Chondrocyte (in vitro differentiated cells): Measurements from ENCODE around the gene RALGPS2. TPM values are rescaled to one million over a fixed set of nuclear protein-coding genes. Genes with fewer than 3 reads are reported as not detected.
A peak's percentile ranks its signal among the peaks of the same experiment; 100 is the strongest.

Source experiments
- DNase-seq: peaks from one replicate; pipeline ENCODE4 v3.0.0; 2021; ENCODE audit warnings: mixed read lengths, low spot score
- H3K27ac Mint-ChIP-seq: one replicate; pipeline ENCODE4 v1.8.0; 2021; ENCODE audit warnings: mild to moderate bottlenecking, moderate library complexity, mixed read lengths; ENCODE audit not compliant: unreplicated experiment
- H3K27me3 Mint-ChIP-seq: 2 replicates; pipeline ENCODE4 v1.8.0; 2021; ENCODE audit warnings: low read depth, mixed read lengths
- H3K36me3 Mint-ChIP-seq: 2 replicates; pipeline ENCODE4 v1.8.0; 2021; ENCODE audit warnings: low read depth, mixed read lengths
- H3K4me1 Mint-ChIP-seq: 2 replicates; pipeline ENCODE4 v1.8.0; 2021; ENCODE audit warnings: low read depth, mild to moderate bottlenecking, mixed read lengths
- H3K4me3 Mint-ChIP-seq: one replicate; pipeline ENCODE4 v1.8.0; 2021; ENCODE audit warnings: mild to moderate bottlenecking, moderate library complexity, mixed read lengths; ENCODE audit not compliant: unreplicated experiment
- H3K9me3 Mint-ChIP-seq: 2 replicates; pipeline ENCODE4 v1.8.0; 2021; ENCODE audit warnings: low read depth, mixed read lengths
- total RNA-seq: library from RNA; stranded (reverse); gene quantifications from 3 replicates; pipeline ENCODE4 v1.2.1, GENCODE V29; 2021
- TF ChIP-seq, protein P1 (sequence below): fragments of 200-600 bp; sonication (generic); IDR thresholded peaks from 2 replicates; pipeline ENCODE4 v1.5.0; 2021; ENCODE audit warnings: antibody characterized with exemption, mild to moderate bottlenecking, moderate library complexity

The RALGPS2 gene
- total RNA-seq, 1 donor from 2014 or later: 10.0 TPM

- TF ChIP-seq, protein P1, sequence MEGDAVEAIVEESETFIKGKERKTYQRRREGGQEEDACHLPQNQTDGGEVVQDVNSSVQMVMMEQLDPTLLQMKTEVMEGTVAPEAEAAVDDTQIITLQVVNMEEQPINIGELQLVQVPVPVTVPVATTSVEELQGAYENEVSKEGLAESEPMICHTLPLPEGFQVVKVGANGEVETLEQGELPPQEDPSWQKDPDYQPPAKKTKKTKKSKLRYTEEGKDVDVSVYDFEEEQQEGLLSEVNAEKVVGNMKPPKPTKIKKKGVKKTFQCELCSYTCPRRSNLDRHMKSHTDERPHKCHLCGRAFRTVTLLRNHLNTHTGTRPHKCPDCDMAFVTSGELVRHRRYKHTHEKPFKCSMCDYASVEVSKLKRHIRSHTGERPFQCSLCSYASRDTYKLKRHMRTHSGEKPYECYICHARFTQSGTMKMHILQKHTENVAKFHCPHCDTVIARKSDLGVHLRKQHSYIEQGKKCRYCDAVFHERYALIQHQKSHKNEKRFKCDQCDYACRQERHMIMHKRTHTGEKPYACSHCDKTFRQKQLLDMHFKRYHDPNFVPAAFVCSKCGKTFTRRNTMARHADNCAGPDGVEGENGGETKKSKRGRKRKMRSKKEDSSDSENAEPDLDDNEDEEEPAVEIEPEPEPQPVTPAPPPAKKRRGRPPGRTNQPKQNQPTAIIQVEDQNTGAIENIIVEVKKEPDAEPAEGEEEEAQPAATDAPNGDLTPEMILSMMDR: no peak
- H3K36me3 Mint-ChIP-seq: no peaks in the 10 kb centered on the region
These were observed 40.9 kb upstream of the RALGPS2 start for GRCh38 chr1:178684111-178684510.

GRCh38 chr1:178684542-178685000, 40.5 kb upstream of the RALGPS2 start:
- no peaks in the 10 kb centered on the region for H3K36me3 Mint-ChIP-seq
- H3K4me3 Mint-ChIP-seq: no peak overlapping the region
- TF ChIP-seq, protein P1: no peak
- no peaks in the 10 kb centered on the region for H3K9me3 Mint-ChIP-seq
- DNase-seq: no peak
- H3K4me1 Mint-ChIP-seq: peaks cover 18% of the 10 kb centered on the region
- H3K27me3 Mint-ChIP-seq: no peaks in the 10 kb centered on the region
- H3K27ac Mint-ChIP-seq: peak overlapping the region; percentile 52

More at GRCh38 chr1:178684111-178684510, 40.9 kb upstream of the RALGPS2 start:
- H3K4me1 Mint-ChIP-seq: peaks cover 18% of the 10 kb centered on the region
- DNase-seq: no peak
- H3K27me3 Mint-ChIP-seq: no peaks in the 10 kb centered on the region
- H3K9me3 Mint-ChIP-seq: no peaks in the 10 kb centered on the region
- H3K27ac Mint-ChIP-seq: peak overlapping the region; percentile 52
- no peak overlapping the region for H3K4me3 Mint-ChIP-seq

GRCh38 chr1:178686407-178686806, 38.6 kb upstream of the RALGPS2 start:
- Mint-ChIP-seq H3K36me3 (no peaks in the 10 kb centered on the region), H3K27ac (no peak overlapping the region), H3K4me1 (peaks cover 18% of the 10 kb centered on the region), H3K4me3 (no peak overlapping the region), H3K9me3 (no peaks in the 10 kb centered on the region), H3K27me3 (no peaks in the 10 kb centered on the region)
- TF ChIP-seq, protein P1: no peak
- DNase-seq: no peak

DNA sequence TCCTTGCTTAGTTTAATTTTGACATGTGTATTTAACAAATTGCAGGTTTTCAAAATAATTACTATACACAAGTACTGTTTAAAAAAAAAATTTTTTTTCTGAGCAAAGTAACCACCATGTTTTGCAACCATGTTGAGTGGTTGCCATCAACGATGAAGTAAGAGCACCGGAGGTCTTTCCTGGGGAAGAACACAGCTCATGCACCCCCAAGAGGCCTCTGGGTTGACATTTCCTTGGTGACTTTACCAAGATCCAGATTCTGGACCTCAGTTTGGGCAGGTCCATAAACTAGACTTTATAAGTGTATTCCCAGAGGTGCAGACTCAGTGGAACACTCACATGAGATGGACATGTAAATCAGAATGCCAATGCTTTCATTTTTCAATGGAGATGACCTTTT, 36.8 kb upstream of the RALGPS2 start:
- Mint-ChIP-seq H3K9me3 (no peaks in the 10 kb centered on the region), H3K4me3 (no peak overlapping the region), H3K4me1 (peaks cover 18% of the 10 kb centered on the region), H3K36me3 (no peaks in the 10 kb centered on the region), H3K27ac (no peak overlapping the region), H3K27me3 (no peaks in the 10 kb centered on the region)
- TF ChIP-seq, protein P1: no peak
- no peak for DNase-seq

DNA sequence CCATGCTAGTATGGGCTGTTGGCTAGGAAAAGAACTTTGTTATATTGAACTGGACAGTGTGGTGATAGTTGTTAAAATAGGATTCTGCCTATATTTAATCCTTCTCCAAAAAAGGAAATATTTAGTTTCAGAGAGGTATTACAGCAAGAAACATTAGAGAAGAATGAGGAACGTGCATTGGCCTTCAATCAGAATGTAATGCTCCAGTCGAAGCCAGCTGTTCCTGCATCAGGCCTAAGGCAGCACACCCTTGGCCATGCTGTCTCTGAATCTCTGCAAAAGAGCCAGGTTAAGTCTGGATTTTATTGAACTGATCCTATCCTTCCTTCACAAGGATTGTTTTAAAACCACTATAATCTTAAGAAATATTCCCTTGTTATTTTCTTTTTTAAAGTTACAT, 35.3 kb upstream of the RALGPS2 start:
- H3K4me1 Mint-ChIP-seq: peaks cover 4% of the 10 kb centered on the region
- TF ChIP-seq, protein P1: no peak
- no peak overlapping the region for H3K27ac Mint-ChIP-seq
- H3K4me3 Mint-ChIP-seq: no peak overlapping the region
- no peak for DNase-seq
- H3K27me3 Mint-ChIP-seq: no peaks in the 10 kb centered on the region
- no peaks in the 10 kb centered on the region for H3K36me3 Mint-ChIP-seq
- H3K9me3 Mint-ChIP-seq: no peaks in the 10 kb centered on the region
